ENCODE results near the gene NEK6. TPM values are rescaled to one million over a fixed set of nuclear protein-coding genes. Genes with fewer than 3 reads are reported as not detected.

NEK6 gene
- total RNA-seq, 2 donors from 2014 or later = 28.7 to 32.6 TPM

GRCh38 chr9:124257070-124257843, 492 bp upstream of the NEK6 start:
- ATAC-seq = no peak
- intact Hi-C loops (cut with DNase I) = no loop called here
- DNase-seq = no peak

DNA sequence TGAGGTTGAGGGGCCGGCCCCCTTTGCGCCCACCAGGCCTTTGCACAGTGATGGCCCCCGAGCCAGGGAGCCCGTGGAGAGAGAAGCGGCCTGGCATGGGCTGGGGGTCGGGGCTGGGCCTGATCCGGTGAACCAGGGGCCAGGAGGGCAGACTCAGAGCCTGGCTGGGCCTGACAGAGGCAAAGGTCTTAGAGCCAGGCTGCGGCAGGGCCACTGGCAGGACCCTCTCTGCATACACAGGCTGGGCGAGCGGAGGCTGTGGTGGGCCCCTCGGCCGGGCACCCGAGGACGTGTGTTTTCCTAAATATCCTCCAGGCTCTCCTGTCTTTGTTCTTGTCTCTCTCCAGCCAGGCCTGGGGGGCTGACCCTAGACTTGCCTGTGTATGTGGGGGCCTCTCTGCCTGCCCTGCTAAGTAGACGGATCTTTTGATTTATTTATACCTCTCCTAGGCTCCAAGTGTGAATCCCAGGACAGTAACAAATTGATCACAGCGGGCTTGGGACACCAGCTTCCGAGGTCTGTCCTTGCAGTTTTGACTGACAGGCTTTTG, 933 bp downstream of the NEK6 start:
- intact Hi-C loops (cut with DNase I) = no loop called here

DNA sequence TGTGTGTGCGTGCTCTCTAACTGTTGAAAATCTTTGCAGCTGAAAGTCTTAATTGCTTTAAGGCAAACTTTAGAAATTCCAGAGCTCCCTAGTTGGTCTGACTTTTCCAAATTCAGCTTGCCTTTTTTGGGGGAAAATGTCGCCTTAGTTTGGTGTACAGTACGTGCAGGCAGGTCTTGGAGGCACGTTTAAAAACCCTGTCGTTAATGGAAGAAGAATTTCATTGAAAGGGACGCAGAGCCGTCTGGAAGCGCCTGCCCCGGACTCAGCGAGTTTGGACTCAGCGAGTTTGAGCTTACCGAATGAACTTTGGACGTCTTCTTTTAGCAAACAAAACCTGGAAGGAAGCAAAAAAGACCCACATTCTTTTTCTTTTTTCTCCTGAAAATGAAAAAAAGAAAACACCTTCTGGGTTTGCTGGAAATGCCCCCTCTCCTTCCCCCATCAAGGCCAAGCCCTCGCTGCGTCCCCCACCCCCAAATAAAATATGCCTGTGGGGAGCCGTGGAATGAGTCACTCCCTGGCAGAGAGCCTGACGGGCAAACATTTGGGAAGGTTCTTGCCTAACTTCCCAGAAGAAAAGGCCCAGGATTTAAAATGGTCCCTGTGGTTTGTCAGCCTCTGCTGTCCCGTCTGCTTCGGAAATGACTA, 1.5 kb downstream of the NEK6 start:
- intact Hi-C loops (cut with DNase I) = no loop called here
- DNase-seq (peak; percentile 85), ATAC-seq (peak; percentile 42 to 46)

More for the DNA sequence above, 933 bp downstream of the NEK6 start:
- DNase-seq (no peak), ATAC-seq (peak; percentile 33 to 38)

GRCh38 chr9:124260769-124261603, 3.2 kb downstream of the NEK6 start:
- ATAC-seq (peak in 1 of 2 donors; percentile 74), DNase-seq (peak; percentile 53)
- intact Hi-C loops (cut with DNase I) = no loop called here

- DNase-seq = no peak
Measured at GRCh38 chr9:124261736-124262648, 4.2 kb downstream of the NEK6 start.

DNA sequence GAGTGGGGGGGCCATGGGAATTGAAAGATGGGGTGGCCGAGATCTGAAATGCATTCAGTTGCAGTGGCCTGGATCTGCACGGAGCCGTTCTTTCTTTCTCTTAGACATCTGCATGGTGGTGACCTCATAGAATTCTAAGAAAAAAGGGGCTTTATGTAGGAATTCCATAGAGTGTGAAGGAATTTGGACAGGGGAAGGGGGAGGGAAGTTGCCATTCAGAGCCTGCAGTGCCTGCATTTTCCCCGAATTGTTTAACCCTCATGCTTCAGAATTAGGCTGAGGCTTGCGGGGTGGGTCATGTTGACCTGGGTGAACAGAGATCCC, 4.9 kb downstream of the NEK6 start:
- no peak for DNase-seq
- ATAC-seq = no peak
- intact Hi-C loops (cut with DNase I) = no loop called here

More at GRCh38 chr9:124261736-124262648, 4.2 kb downstream of the NEK6 start:
- peak in 1 of 2 donors; percentile 7 for ATAC-seq
- intact Hi-C loops (cut with DNase I) = no loop called here

DNA sequence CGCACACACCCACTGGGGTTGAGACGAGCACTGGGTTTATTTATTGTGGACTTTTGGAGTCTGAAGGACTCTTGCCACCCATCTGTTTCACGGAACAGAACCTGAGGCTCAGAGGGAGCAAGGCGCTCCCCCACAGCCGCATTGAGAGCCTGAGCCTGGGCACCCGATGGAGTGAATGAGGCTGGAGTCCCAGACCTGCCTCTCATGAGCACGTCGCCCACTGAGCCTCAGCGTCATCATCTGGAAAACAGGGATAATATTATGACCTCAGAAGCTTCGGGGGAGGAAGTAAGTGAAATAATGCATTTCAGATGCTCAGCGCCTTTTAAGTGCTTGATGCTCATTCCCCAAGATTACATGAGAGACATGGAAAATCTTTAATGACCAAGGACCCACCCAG, 5.5 kb downstream of the NEK6 start:
- intact Hi-C loops (cut with DNase I) = no loop called here
- ATAC-seq = no peak
- no peak for DNase-seq

DNA sequence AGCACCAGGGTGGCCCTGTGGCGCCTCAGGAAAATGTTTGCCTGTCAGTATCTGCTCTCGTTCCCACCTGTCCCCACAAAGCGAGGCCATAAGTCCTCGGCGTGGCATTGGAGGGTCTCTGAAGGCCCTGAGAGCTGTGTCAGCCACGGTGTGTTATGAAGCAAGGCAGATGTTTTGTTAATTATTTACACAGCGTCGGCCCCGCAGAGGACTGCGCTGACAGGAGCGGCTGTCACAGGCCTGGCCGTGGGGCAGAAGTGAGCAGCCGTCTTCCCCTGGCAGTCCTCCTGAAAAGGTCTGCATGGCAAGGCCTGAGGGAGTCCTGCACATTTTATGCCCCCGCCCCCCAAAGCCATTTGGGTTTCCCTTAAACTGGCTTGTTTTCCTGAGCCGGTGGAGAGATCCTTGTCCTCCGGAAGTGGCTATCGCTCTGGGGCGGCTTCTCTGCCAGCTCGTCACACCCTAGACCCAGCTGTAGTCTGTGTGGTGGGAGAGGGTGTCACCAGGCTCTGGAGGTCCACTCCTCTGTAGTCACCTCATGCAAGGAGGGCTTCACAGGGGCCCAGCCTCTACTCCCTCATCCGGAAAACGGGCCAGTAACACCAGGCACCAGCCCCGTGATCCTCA, 6.2 kb downstream of the NEK6 start:
- intact Hi-C loops (cut with DNase I) = no loop called here
- ATAC-seq (no peak), DNase-seq (no peak)

DNA sequence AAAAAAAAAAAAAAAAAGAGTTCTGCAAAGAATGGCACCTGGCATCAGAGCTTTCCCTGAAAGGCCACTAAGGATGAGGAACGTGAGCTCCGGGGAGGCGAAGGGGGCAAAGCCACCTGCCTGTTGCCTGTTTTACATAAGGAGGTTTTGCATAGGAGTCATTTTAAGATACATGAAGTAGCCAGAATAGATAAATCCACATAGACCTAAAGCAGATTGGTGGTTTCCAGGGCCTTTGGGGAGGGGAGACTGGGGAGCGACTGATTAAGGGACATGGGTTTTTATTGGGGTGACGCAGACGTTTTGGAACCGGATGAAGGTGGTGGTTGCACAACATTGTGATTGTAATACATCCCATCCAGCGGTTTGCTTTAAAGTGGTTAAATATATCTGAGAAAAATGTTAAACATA, 7.1 kb downstream of the NEK6 start:
- ATAC-seq (no peak), DNase-seq (no peak)
- intact Hi-C loops (cut with DNase I) = no loop called here

DNA sequence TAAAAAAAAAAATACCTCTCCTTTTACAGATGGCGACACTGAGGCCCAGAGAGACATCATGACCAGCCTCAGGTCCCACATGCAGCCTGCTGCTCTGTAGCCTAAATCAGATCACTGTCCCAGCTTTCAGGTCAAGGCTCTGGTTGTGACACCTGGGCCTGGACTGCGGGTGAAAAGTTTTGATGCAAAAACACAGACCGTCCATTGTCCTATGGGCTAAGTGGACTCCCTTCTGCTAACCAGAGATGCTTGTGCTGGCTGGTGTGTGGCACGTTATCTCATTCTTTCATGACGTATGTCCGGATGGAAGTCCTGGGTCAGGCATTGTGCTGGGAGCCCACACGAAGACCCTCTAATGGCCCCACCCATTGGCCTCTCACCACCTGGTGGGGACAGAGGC, 7.8 kb downstream of the NEK6 start:
- no peak for ATAC-seq
- intact Hi-C loops (cut with DNase I) = no loop called here
- no peak for DNase-seq

DNA sequence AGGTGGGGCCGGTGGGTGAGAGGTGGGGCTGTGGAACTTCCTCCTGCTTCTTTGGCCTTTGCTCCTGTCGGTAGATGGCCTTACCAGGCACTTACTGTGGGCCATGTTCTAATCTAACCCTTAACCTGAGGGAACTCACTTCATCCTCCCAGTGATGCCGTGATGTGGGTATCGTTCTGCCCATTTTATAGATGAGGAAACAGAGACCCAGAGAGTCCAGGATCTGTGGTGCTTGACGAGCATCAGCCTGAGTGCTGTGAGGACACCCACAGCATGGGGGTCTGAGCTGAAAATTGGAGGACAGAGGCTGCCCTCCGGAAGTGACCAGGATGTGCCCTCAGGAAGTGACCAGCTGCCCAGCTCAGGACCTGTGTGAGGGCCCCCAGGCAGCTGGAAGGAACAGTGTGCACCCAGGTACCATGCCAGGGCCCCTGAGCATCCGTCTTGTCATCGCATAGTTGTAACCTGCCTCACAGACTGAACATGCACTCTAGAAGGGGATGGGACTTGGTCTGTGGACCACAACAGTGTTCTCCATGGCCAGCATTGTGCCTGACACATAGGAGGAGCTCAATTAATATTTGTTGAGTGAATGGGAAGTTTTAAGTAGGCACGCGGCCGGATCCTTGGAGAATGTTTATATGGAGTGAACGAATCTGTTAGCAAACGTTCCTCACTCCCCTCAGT, 8.5 kb downstream of the NEK6 start:
- no peak for DNase-seq
- intact Hi-C loops (cut with DNase I) = no loop called here
- ATAC-seq = no peak

- DNase-seq = no peak
- intact Hi-C loops (cut with DNase I) = no loop called here
- ATAC-seq = no peak
Measured at GRCh38 chr9:124266826-124267201, 9.1 kb downstream of the NEK6 start.

DNA sequence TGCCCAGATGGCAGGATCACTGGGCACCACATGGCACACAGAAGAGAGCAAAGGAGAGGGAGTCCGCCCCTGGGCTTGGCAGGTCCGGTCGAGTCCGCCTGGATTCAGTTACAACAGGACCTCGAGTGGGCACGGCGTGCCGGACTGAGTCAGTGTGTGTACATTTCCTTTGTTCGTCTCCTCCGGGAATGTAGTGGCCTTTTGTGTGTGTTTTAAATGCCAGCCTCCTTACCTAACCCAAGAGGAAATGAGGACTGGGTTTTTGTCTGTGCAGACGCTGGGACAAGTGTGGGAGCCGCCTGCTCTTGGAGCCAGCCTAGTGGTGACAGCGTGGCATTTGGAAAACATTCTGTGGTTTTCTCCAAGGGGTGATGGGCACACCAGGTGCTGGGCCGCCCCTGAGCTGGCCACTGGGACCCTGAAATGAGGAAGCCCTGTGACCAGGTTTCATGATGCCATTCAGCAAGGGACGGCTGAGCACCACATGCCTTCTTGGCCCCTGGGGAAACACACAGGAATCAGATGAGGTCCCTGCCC, 9.6 kb downstream of the NEK6 start:
- ATAC-seq = peak; percentile 5 to 13
- no peak for DNase-seq
- intact Hi-C loops (cut with DNase I) = no loop called here

- intact Hi-C loops (cut with DNase I) = no loop called here
- DNase-seq (no peak), ATAC-seq (no peak)
Measured at GRCh38 chr9:124268248-124268647, 10.5 kb downstream of the NEK6 start.

DNA sequence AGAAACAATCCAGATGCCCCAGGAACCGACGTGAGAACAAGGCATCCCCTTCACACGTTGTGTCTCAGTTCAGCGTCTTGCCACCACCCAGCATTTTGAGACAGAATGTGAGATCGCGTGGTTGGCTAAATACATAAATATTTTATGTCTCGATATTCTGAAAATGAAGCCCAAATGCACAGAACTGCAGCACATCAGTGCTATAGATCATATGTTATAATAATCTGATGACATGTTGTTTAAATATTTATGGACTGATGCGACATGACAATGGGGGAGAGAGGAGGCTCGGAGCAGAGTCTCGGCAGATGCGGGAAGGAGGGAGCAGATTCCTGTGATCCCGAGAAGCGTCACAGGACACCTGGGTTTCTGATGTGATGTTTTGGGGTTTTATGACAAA, 10.9 kb downstream of the NEK6 start:
- intact Hi-C loops (cut with DNase I) = no loop called here
- no peak for DNase-seq
- no peak for ATAC-seq

DNA sequence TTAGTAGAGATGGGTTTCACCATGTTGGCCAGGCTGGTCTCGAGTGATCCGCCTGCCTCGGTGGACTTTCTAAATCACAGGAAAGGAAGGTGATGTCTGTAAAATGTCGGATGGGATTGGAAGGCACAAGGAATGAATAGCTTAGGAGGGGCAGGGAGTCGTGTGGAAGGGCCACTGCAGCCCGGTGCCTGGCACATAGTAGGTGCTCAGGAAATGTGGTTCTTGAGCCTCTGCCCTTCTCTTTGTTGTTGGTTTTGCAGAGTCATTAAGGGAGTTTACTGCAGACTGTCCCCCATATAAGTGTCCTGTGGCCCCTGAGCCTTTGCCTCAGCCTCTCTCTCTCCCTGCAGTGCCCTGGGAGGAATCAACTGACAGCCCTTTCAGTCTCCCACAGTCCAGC, 11.8 kb downstream of the NEK6 start:
- intact Hi-C loops (cut with DNase I) = no loop called here
- ATAC-seq (no peak), DNase-seq (no peak)

DNA sequence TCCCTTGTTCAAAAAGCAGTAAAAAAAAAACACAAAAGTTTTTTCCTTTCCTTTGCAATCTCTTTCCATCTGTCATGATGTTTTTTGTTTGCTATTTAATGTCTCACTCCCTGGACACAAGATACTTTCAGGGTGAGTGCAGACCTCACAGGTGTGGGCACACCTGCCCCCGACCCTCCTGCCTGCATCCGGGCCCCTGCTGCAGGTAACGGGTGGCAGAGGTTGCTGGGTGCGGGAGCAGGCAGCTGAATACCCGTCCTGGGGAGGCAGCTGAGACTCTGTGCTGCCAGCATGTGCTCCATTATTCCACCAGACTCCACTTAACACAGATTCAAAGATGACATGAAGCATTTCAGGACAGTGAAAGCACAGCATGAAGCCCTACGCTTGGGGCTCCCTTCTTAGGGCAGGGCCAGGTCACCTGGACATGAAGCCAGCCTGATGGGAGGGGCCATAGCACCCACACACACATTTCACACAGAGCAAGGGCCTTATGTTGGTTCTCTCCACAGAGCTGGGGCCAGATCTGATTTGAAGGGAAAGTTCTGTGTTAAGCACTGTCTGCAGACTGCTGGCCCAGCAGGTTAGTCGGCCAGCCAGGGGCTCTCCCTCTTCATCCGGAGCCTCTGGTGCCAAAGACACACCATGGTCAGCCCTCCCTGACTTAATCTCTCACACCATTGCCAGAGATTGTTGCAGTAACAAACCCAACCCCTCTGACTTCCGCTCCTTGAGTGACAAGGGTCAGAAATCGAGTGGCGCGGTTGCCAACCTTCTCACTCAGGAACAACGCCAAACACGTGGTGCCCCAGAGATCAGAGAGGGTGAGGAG, 13.0 kb downstream of the NEK6 start:
- peak; percentile 81 to 85 for ATAC-seq
- peak; percentile 73 for DNase-seq
- intact Hi-C loops (cut with DNase I) = no loop called here

Measured in left cardiac atrium (tissue), 4 donors.